ENCODE data around the gene ZNF335.

DNA sequence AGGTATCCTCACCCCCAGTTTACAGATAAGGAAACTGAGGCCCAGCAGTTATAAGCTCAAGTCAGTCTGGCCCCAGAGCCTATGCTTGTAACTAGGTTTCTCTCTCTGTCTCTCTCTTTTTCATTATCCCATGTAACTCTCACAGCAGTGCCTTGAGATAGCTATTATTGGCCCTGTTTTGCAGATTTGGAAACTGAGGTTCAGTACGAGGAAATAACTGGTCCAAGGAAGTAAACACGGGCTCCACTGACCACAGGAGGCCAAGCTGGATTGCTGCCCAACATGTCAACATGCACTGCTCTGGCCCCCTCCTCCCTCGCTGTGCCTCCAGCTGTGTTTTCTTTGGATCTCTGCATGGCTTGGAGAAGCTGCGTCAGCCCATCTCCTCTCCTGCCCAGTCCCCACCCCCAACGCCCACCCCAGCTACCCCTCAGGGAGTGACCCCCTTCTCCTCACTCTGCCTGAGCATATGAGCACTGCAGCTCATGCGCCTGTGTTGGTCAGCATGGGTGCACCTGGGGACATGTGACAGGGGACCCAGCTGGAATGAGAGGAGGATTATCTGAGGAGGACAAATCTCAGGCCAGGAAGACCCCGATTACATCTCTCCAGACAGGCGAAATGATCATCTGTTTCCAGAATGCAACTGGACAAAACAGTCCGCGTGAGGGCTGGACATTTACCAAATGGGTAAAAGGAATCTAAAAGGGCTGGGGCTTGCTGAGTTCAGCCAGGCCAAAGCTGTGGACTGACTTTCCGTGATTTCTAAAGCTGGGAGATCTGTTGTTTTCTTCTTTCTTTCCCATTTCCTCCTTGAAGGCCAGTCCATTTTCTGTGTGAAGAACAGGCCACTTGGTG is 52.2 kb downstream of the ZNF335 start:
- TF ChIP-seq, protein P1, sequence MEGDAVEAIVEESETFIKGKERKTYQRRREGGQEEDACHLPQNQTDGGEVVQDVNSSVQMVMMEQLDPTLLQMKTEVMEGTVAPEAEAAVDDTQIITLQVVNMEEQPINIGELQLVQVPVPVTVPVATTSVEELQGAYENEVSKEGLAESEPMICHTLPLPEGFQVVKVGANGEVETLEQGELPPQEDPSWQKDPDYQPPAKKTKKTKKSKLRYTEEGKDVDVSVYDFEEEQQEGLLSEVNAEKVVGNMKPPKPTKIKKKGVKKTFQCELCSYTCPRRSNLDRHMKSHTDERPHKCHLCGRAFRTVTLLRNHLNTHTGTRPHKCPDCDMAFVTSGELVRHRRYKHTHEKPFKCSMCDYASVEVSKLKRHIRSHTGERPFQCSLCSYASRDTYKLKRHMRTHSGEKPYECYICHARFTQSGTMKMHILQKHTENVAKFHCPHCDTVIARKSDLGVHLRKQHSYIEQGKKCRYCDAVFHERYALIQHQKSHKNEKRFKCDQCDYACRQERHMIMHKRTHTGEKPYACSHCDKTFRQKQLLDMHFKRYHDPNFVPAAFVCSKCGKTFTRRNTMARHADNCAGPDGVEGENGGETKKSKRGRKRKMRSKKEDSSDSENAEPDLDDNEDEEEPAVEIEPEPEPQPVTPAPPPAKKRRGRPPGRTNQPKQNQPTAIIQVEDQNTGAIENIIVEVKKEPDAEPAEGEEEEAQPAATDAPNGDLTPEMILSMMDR (conservative IDR thresholded peaks at IDR 0.05 in 1 of 2, IDR thresholded peaks at IDR 0.05 in 1 of 2; ENCODE audit: low read depth in 1 of 2, low read length in 2 of 2), result no peak
- TF ChIP-seq EZH2 (IDR thresholded peaks at IDR 0.05; ENCODE audit: low read length, missing control alignments), result no peak

All from fibroblast of lung (primary cell).